ENCODE data around the gene PNMA8C.

GRCh38 chr19:46463516-46463915 is 34.8 kb upstream of the PNMA8C start:
- TF ChIP-seq CTCF (IDR thresholded peaks at IDR 0.05), result no peak
- no peak for TF ChIP-seq ZFX (IDR thresholded peaks at IDR 0.05; ENCODE audit: borderline replicate concordance)

Data from 22Rv1 (cell line).